Fibroblast of the aortic adventitia (primary cell): ENCODE results near the gene IGF1R. TPM values are rescaled to one million over a fixed set of nuclear protein-coding genes. Genes with fewer than 3 reads are reported as not detected.

Experiments
- DNase-seq: peaks from one replicate; pipeline ENCODE4 v3.0.0-alpha.2; 2010; ENCODE audit warnings: low read depth
- H3K4me3 ChIP-seq: 2 replicates; pipeline ENCODE4 v1.5.1; 2011; ENCODE audit warnings: low read depth, mild to moderate bottlenecking, control low read depth, low read length, moderate library complexity
- CTCF ChIP-seq: IDR thresholded peaks from 2 replicates; pipeline ENCODE4 v1.5.1; 2011; ENCODE audit warnings: mild to moderate bottlenecking, low read length, control low read depth, inconsistent platforms; ENCODE audit not compliant: insufficient read depth
- total RNA-seq: library from RNA; depleted of rRNA; stranded (reverse); fragments of >200 nt; gene quantifications from 2 replicates; pipeline ENCODE4 v1.2.3, GENCODE V29; 2012; ENCODE audit warnings: low replicate concordance

The IGF1R gene
- total RNA-seq, 1 donor: 45.6 TPM

- no peak overlapping the region for H3K4me3 ChIP-seq
- DNase-seq: no peak
- no peak for TF ChIP-seq CTCF
These were observed 21.3 kb downstream of the IGF1R start for GRCh38 chr15:98669638-98670037.

- peak overlapping the region; percentile 38 for H3K4me3 ChIP-seq
- peak; percentile 84 for DNase-seq
- no peak for TF ChIP-seq CTCF
These were observed 23.0 kb downstream of the IGF1R start for GRCh38 chr15:98671060-98672008.

GRCh38 chr15:98673133-98673532 is 24.8 kb downstream of the IGF1R start:
- no peak overlapping the region for H3K4me3 ChIP-seq
- TF ChIP-seq CTCF: no peak
- no peak for DNase-seq

- TF ChIP-seq CTCF: no peak
- DNase-seq: peak; percentile 70
- no peak overlapping the region for H3K4me3 ChIP-seq
These were observed 26.0 kb downstream of the IGF1R start for GRCh38 chr15:98674336-98674735.

- no peak for DNase-seq
These were observed 28.4 kb downstream of the IGF1R start for GRCh38 chr15:98676586-98677270.

GRCh38 chr15:98677345-98678059 is 29.2 kb downstream of the IGF1R start:
- no peak for TF ChIP-seq CTCF
- DNase-seq: no peak

More at GRCh38 chr15:98676586-98677270, 28.4 kb downstream of the IGF1R start:
- H3K4me3 ChIP-seq: no peak overlapping the region
- no peak for TF ChIP-seq CTCF

More at GRCh38 chr15:98677345-98678059, 29.2 kb downstream of the IGF1R start:
- H3K4me3 ChIP-seq: no peak overlapping the region
